Right lung (tissue), 10 donors: ENCODE data around the gene SNRNP27. TPM values are rescaled to one million over a fixed set of nuclear protein-coding genes. Genes with fewer than 3 reads are reported as not detected.
"Not testable (repeated sequence)": the region's sequence is repeated elsewhere in the genome, so short reads cannot be mapped to it uniquely, and the experiment has no call there.

Experiments used
- DNase-seq, 2 donors: peaks; one replicate each; pipeline ENCODE4 v3.0.0-alpha.2; 2013
- long read RNA-seq, 8 donors: transcript quantifications; one replicate each; lab custom pipeline, GENCODE V29; 2026
- polyA plus RNA-seq, 5 donors: library from polyadenylated mRNA; unstranded; fragments of 120-200 nt; gene quantifications; one replicate each; pipeline versions ENCODE4 v1.2.1 to v1.2.3, GENCODE V29; 2013; ENCODE audit warnings: inconsistent platforms in 1 of 5, low replicate concordance in 1 of 5; ENCODE audit not compliant: insufficient read length in 5 of 5, insufficient read depth in 1 of 5

SNRNP27 gene
- 10 to 100 TPM; 59.9 to 83.7 (median 73.7) TPM for polyA plus RNA-seq
- long read RNA-seq, donor 1, transcript SNRNP27-203 (7 exons, 766 nt), result minor isoform, 6 of 50 reads
- long read RNA-seq, donor 1, transcript SNRNP27-201 (6 exons, 1,802 nt), result major isoform, 31 of 50 reads
- long read RNA-seq, donor 1, partial matches to known transcripts, result 13 of 50 reads
- long read RNA-seq, donor 1, other reads (novel, unspliced or antisense), result 0 of 50 reads
- long read RNA-seq, donor 2, transcript SNRNP27-201 (6 exons, 1,802 nt), result major isoform, 17 of 21 reads
- long read RNA-seq, donor 2, partial matches to known transcripts, result 0 of 21 reads
- long read RNA-seq, donor 2, other reads (novel, unspliced or antisense), result 0 of 21 reads
- long read RNA-seq, donor 3, transcript SNRNP27-203 (7 exons, 766 nt), result minor isoform, 5 of 32 reads
- long read RNA-seq, donor 3, transcript SNRNP27-201 (6 exons, 1,802 nt), result major isoform, 27 of 32 reads
- long read RNA-seq, donor 3, partial matches to known transcripts, result 0 of 32 reads
- long read RNA-seq, donor 3, other reads (novel, unspliced or antisense), result 0 of 32 reads
- long read RNA-seq, donor 4, transcript SNRNP27-201 (6 exons, 1,802 nt), result major isoform, 14 of 31 reads
- long read RNA-seq, donor 4, partial matches to known transcripts, result 17 of 31 reads
- long read RNA-seq, donor 4, other reads (novel, unspliced or antisense), result 0 of 31 reads
- long read RNA-seq, donor 5, transcript SNRNP27-201 (6 exons, 1,802 nt), result major isoform, 29 of 53 reads
- long read RNA-seq, donor 5, partial matches to known transcripts, result 22 of 53 reads
- long read RNA-seq, donor 5, other reads (novel, unspliced or antisense), result 0 of 53 reads
- long read RNA-seq, donor 6, transcript SNRNP27-201 (6 exons, 1,802 nt), result major isoform, 40 of 57 reads
- long read RNA-seq, donor 6, partial matches to known transcripts, result 13 of 57 reads
- long read RNA-seq, donor 6, other reads (novel, unspliced or antisense), result 0 of 57 reads
- long read RNA-seq, donor 7, transcript SNRNP27-201 (6 exons, 1,802 nt), result major isoform, 15 of 17 reads
- long read RNA-seq, donor 7, partial matches to known transcripts, result 0 of 17 reads
- long read RNA-seq, donor 7, other reads (novel, unspliced or antisense), result 0 of 17 reads
- long read RNA-seq, donor 8, transcript SNRNP27-201 (6 exons, 1,802 nt), result major isoform, 9 of 10 reads
- long read RNA-seq, donor 8, partial matches to known transcripts, result 0 of 10 reads
- long read RNA-seq, donor 8, other reads (novel, unspliced or antisense), result 0 of 10 reads

GRCh38 chr2:69893684-69894551, at the start of gene SNRNP27:
SNRNP27 (plus strand) TSS chr2:69893956; CDS start chr2:69893985, 29 bp downstream.
- DNase-seq, result peak; percentile 81 to 84

GRCh38 chr2:69843993-69844392, 49.8 kb upstream of the SNRNP27 start:
- no peak for DNase-seq

GRCh38 chr2:69844560-69844959, 49.2 kb upstream of the SNRNP27 start:
- DNase-seq, result no peak

GRCh38 chr2:69846182-69847067, 47.3 kb upstream of the SNRNP27 start:
- no peak for DNase-seq

GRCh38 chr2:69847068-69847828, 46.5 kb upstream of the SNRNP27 start:
- no peak for DNase-seq

GRCh38 chr2:69848186-69848790, 45.5 kb upstream of the SNRNP27 start:
- no peak for DNase-seq

GRCh38 chr2:69858261-69858660, 35.5 kb upstream of the SNRNP27 start:
- DNase-seq, result no peak

GRCh38 chr2:69863298-69863697, 30.5 kb upstream of the SNRNP27 start:
- DNase-seq, result no peak

- DNase-seq, result no peak
Measured at GRCh38 chr2:69888451-69888850, 5.3 kb upstream of the SNRNP27 start.

- no peak for DNase-seq
Measured at GRCh38 chr2:69889302-69889701, 4.5 kb upstream of the SNRNP27 start.

- DNase-seq, result no peak
Measured at GRCh38 chr2:69890881-69891280, 2.9 kb upstream of the SNRNP27 start.

- DNase-seq, result not testable (repeated sequence)
Measured at GRCh38 chr2:69892838-69893424, 825 bp upstream of the SNRNP27 start.

GRCh38 chr2:69894737-69895136, 981 bp downstream of the SNRNP27 start:
- DNase-seq, result not testable (repeated sequence)

- no peak for DNase-seq
Measured at GRCh38 chr2:69902213-69902922, 8.6 kb downstream of the SNRNP27 start.

- no peak for DNase-seq
Measured at GRCh38 chr2:69907216-69907615, 13.5 kb downstream of the SNRNP27 start.

GRCh38 chr2:69911985-69912563, 18.3 kb downstream of the SNRNP27 start:
- peak; percentile 32 to 36 for DNase-seq
